Caco-2 (cell line): ENCODE data around the gene PLK5. TPM values are rescaled to one million over a fixed set of nuclear protein-coding genes. Genes with fewer than 3 reads are reported as not detected.

Experiments
- BruUV-seq: library from RNA; stranded (reverse); fragments of 400-500 nt; replicated peaks from 2 replicates; lab custom pipeline; 2021; lab: Mats Ljungman, UMichigan
- CTCF ChIA-PET: fragments of 300-600 bp; sonication (Branson Sonifier 250); formaldehyde crosslinking; loops from one replicate; lab custom pipeline; 2022; ENCODE audit warnings: antibody characterized with exemption; lab: Charles Lee
- POLR2A ChIA-PET: fragments of 300-600 bp; sonication (Branson Sonifier 250); formaldehyde crosslinking; loops from one replicate; lab custom pipeline; 2022; ENCODE audit warnings: antibody characterized with exemption; lab: Charles Lee
- DNase-seq, 2 experiments: peaks; one replicate each; pipeline versions ENCODE4 v3.0.0 to v3.0.0-alpha.2; 2020 to 2022
- H3K27me3 ChIP-seq: replicated peaks from 2 replicates; pipeline ENCODE4 v1.6.0; 2011; ENCODE audit warnings: low read length; ENCODE audit not compliant: control insufficient read depth, insufficient read depth
- H3K36me3 ChIP-seq: 2 replicates; pipeline ENCODE4 v1.5.1; 2011; ENCODE audit warnings: low read length; ENCODE audit not compliant: control insufficient read depth, insufficient read depth
- H3K4me1 ChIP-seq: fragments of 250-450 bp; sonication (Bioruptor Pico); 2 replicates; pipeline ENCODE4 v1.5.1; 2020; ENCODE audit warnings: mild to moderate bottlenecking
- H3K4me3 ChIP-seq: 2 replicates; pipeline ENCODE4 v1.5.1; 2011; ENCODE audit warnings: low read depth, mild to moderate bottlenecking, control low read depth, low read length
- H3K9me3 ChIP-seq: fragments of 250-450 bp; sonication (Bioruptor Pico); 2 replicates; pipeline ENCODE4 v1.5.1; 2020; ENCODE audit warnings: mild to moderate bottlenecking, moderate library complexity
- H3K27ac Mint-ChIP-seq: one replicate; pipeline ENCODE4 v1.8.0; 2022; ENCODE audit warnings: mixed read lengths; ENCODE audit not compliant: unreplicated experiment
- H3K27me3 Mint-ChIP-seq: one replicate; pipeline ENCODE4 v1.8.0; 2022; ENCODE audit warnings: mixed read lengths; ENCODE audit not compliant: insufficient read depth, unreplicated experiment
- H3K36me3 Mint-ChIP-seq: one replicate; pipeline ENCODE4 v1.8.0; 2022; ENCODE audit warnings: mild to moderate bottlenecking, mixed read lengths; ENCODE audit not compliant: insufficient read depth, unreplicated experiment
- H3K4me1 Mint-ChIP-seq: one replicate; pipeline ENCODE4 v1.8.0; 2022; ENCODE audit warnings: low read depth, mixed read lengths; ENCODE audit not compliant: unreplicated experiment
- H3K4me3 Mint-ChIP-seq: one replicate; pipeline ENCODE4 v1.8.0; 2022; ENCODE audit warnings: mild to moderate bottlenecking, moderate library complexity, mixed read lengths; ENCODE audit not compliant: unreplicated experiment
- H3K9me3 Mint-ChIP-seq: one replicate; pipeline ENCODE4 v1.8.0; 2022; ENCODE audit warnings: mixed read lengths; ENCODE audit not compliant: unreplicated experiment
- CTCF ChIP-seq, 2 experiments: fragments of 200-600 bp in 1 of 2; IDR thresholded peaks; 1 replicate in 1 of 2; 2 replicates in 1 of 2; pipeline versions ENCODE4 v1.5.1 to v1.8.0; 2011 to 2022; ENCODE audit warnings: antibody characterized with exemption in 1 of 2, control low read depth in 1 of 2, inconsistent platforms in 1 of 2, low read depth in 1 of 2, low read length in 1 of 2, mild to moderate bottlenecking in 1 of 2, moderate library complexity in 1 of 2; ENCODE audit not compliant: insufficient read depth in 1 of 2, severe bottlenecking in 1 of 2, unreplicated experiment in 1 of 2
- intact Hi-C: fragments of 100-400 bp; cut with micrococcal nuclease; formaldehyde crosslinking; loops from one replicate; pipeline ENCODE4 v1.10.0; 2022; ENCODE audit not compliant: unreplicated experiment
- total RNA-seq: library from RNA; stranded (reverse); gene quantifications from 2 replicates; pipeline ENCODE4 v1.2.3, GENCODE V29; 2022

The PLK5 gene
- total RNA-seq, 1 experiment from 2014 or later = not detected

GRCh38 chr19:1487576-1488281 is 36.1 kb upstream of the PLK5 start:
- ChIA-PET POLR2A (no interaction called here), CTCF (no interaction called here)

GRCh38 chr19:1488282-1488601 is 35.6 kb upstream of the PLK5 start:
- Mint-ChIP-seq H3K4me3 (no peak overlapping the region), H3K27ac (no peak overlapping the region), H3K36me3 (peaks cover 13% of the 10 kb centered on the region), H3K4me1 (peaks cover 17% of the 10 kb centered on the region), H3K27me3 (no peaks in the 10 kb centered on the region), H3K9me3 (no peaks in the 10 kb centered on the region)
- no peak for DNase-seq
- Histone ChIP-seq H3K4me1 (peaks cover 25% of the 10 kb centered on the region), H3K4me3 (no peak overlapping the region), H3K9me3 (no peaks in the 10 kb centered on the region), H3K36me3 (no peaks in the 10 kb centered on the region), H3K27me3 (no peaks in the 10 kb centered on the region)
- POLR2A ChIA-PET = no interaction called here
- CTCF ChIA-PET = no interaction called here
- no TSS peak for BruUV-seq
- intact Hi-C loops = no loop called here
- no peak for TF ChIP-seq CTCF (IDR thresholded peaks at IDR 0.05; ENCODE audit: insufficient read depth in 1 of 2, low read depth in 1 of 2, low read length in 1 of 2, severe bottlenecking in 1 of 2, unreplicated experiment in 1 of 2)

More at GRCh38 chr19:1487576-1488281, 36.1 kb upstream of the PLK5 start:
- Histone ChIP-seq H3K9me3 (no peaks in the 10 kb centered on the region), H3K4me1 (peaks cover 20% of the 10 kb centered on the region), H3K27me3 (no peaks in the 10 kb centered on the region), H3K36me3 (no peaks in the 10 kb centered on the region), H3K4me3 (no peak overlapping the region)
- intact Hi-C loops = no loop called here
- Mint-ChIP-seq H3K27me3 (no peaks in the 10 kb centered on the region), H3K4me3 (no peak overlapping the region), H3K27ac (no peak overlapping the region), H3K36me3 (peaks cover 13% of the 10 kb centered on the region), H3K9me3 (no peaks in the 10 kb centered on the region), H3K4me1 (peaks cover 12% of the 10 kb centered on the region)
- no peak for TF ChIP-seq CTCF (IDR thresholded peaks at IDR 0.05; ENCODE audit: insufficient read depth in 1 of 2, low read depth in 1 of 2, low read length in 1 of 2, severe bottlenecking in 1 of 2, unreplicated experiment in 1 of 2)
- no peak for DNase-seq
- no TSS peak for BruUV-seq

- peaks cover 21% of the 10 kb centered on the region for H3K4me1 Mint-ChIP-seq
- H3K27ac Mint-ChIP-seq = no peak overlapping the region
- intact Hi-C loops = loop anchor here (2.0 kb wide), 1 partner anchor 23 kb away; the partner anchor contains the start of gene ADAMTSL5
- H3K4me3 Mint-ChIP-seq = peak overlapping the region; percentile 89
- no peaks in the 10 kb centered on the region for H3K9me3 ChIP-seq
- H3K9me3 Mint-ChIP-seq = no peaks in the 10 kb centered on the region
- peak overlapping the region; percentile 64 for H3K4me3 ChIP-seq
- DNase-seq = no peak
- H3K36me3 ChIP-seq = no peaks in the 10 kb centered on the region
- H3K36me3 Mint-ChIP-seq = peaks cover 13% of the 10 kb centered on the region
- no peaks in the 10 kb centered on the region for H3K27me3 Mint-ChIP-seq
- TF ChIP-seq CTCF (IDR thresholded peaks at IDR 0.05; ENCODE audit: insufficient read depth in 1 of 2, low read depth in 1 of 2, low read length in 1 of 2, severe bottlenecking in 1 of 2, unreplicated experiment in 1 of 2) = no peak
- H3K27me3 ChIP-seq = no peaks in the 10 kb centered on the region
- peaks cover 37% of the 10 kb centered on the region for H3K4me1 ChIP-seq
- CTCF ChIA-PET = no interaction called here
- no TSS peak for BruUV-seq
- POLR2A ChIA-PET = no interaction called here
Measured at GRCh38 chr19:1489463-1490310, 34.2 kb upstream of the PLK5 start.
